Left ventricle myocardium inferior (tissue), 1 donor: ENCODE results near the gene ST6GALNAC4. TPM values are rescaled to one million over a fixed set of nuclear protein-coding genes. Genes with fewer than 3 reads are reported as not detected.
A peak's percentile ranks its signal among the peaks of the same experiment; 100 is the strongest.

Experiments
- DNase-seq: peaks from one replicate; pipeline ENCODE4 v3.0.0-alpha.2; 2020
- H3K27ac ChIP-seq: fragments of 200-600 bp; replicated peaks from 2 replicates; pipeline ENCODE4 v1.8.0; 2021
- H3K27me3 ChIP-seq: fragments of 200-600 bp; 2 replicates; pipeline ENCODE4 v1.8.0; 2021; ENCODE audit warnings: low read depth
- H3K36me3 ChIP-seq: fragments of 200-600 bp; 2 replicates; pipeline ENCODE4 v1.8.0; 2021
- H3K4me1 ChIP-seq: fragments of 200-600 bp; 2 replicates; pipeline ENCODE4 v1.8.0; 2021
- H3K4me3 ChIP-seq: fragments of 200-600 bp; 2 replicates; pipeline ENCODE4 v1.8.0; 2021; ENCODE audit warnings: mild to moderate bottlenecking, moderate library complexity
- H3K9me3 ChIP-seq: fragments of 200-600 bp; replicated peaks from 2 replicates; pipeline ENCODE4 v1.8.0; 2021
- intact Hi-C: fragments of 100-400 bp; cut with micrococcal nuclease; formaldehyde crosslinking; loops from one replicate; pipeline ENCODE4 v1.11.0; 2022
- total RNA-seq: library from RNA; stranded (reverse); fragmentation: NEBNext Ultra II Directional; extraction: Animal tissue kit (Norgen Biotek cat#: 25700); gene quantifications from one replicate; pipeline ENCODE4 v1.2.1, GENCODE V29; 2021
- TF ChIP-seq, protein P1 (sequence below): fragments of 200-600 bp; IDR thresholded peaks from 2 replicates; pipeline ENCODE4 v1.8.0; 2021; ENCODE audit warnings: antibody characterized with exemption, mild to moderate bottlenecking, borderline replicate concordance
- donor health status: DM: no; HTN: yes; CAD: no; lungs with severe emphysema.

The ST6GALNAC4 gene
- total RNA-seq, 1 donor from 2014 or later = 31.3 TPM

DNA sequence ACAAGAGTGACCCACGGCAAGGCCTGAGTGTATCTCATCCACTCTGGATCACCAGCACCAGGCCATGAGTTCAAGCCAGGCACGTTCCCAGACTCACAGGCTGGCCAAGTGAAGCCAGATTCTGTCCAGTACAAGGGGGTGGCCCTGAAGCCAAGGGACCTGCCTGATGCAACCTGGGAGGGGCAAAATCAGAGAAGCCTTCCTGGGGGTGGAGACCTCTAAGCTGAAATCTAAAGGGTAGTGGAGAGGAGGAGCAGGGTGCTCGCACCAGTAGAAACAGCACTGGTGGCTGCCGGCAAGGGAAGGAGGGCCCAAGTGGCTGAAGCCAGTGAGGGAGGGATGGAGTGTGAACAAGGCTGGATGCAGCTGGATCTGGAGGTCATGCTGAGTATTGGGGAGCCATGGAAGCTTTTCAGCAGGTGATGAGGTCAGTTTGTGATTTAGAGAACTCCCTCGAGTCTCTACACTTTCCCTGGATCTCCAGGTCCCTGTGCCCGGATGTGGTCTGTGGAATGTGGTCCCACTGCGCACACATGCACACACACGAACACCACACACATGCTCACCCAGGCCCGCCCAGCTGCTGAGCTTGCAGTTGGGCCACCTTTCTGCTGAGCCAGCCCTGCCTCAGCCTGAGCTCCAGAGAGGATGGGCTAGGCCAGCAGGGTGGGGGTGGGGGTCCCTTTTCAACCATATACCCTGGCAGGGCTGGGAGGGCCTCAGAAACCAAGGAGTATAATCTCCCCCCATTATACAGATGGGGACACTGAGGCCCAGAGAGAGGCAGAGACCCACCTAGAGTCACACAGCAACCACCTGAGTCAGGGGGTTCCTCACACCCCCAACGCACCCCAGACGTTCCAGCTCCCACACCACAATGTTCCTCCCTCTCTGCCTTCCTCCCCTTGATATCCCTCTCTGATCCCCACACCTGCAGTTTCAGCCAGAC is 12.1 kb upstream of the ST6GALNAC4 start:
- H3K4me3 ChIP-seq = no peak overlapping the region
- H3K9me3 ChIP-seq = no peaks in the 10 kb centered on the region
- H3K27ac ChIP-seq = no peak overlapping the region
- TF ChIP-seq, protein P1, sequence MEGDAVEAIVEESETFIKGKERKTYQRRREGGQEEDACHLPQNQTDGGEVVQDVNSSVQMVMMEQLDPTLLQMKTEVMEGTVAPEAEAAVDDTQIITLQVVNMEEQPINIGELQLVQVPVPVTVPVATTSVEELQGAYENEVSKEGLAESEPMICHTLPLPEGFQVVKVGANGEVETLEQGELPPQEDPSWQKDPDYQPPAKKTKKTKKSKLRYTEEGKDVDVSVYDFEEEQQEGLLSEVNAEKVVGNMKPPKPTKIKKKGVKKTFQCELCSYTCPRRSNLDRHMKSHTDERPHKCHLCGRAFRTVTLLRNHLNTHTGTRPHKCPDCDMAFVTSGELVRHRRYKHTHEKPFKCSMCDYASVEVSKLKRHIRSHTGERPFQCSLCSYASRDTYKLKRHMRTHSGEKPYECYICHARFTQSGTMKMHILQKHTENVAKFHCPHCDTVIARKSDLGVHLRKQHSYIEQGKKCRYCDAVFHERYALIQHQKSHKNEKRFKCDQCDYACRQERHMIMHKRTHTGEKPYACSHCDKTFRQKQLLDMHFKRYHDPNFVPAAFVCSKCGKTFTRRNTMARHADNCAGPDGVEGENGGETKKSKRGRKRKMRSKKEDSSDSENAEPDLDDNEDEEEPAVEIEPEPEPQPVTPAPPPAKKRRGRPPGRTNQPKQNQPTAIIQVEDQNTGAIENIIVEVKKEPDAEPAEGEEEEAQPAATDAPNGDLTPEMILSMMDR = no peak
- H3K27me3 ChIP-seq = peaks cover 59% of the 10 kb centered on the region
- no peak for DNase-seq
- intact Hi-C loops = loop anchor here (10.0 kb wide), 2 partner anchors 344 to 424 kb away; no protein-coding TSS in a partner anchor
- no peaks in the 10 kb centered on the region for H3K36me3 ChIP-seq
- H3K4me1 ChIP-seq = peaks cover 37% of the 10 kb centered on the region

DNA sequence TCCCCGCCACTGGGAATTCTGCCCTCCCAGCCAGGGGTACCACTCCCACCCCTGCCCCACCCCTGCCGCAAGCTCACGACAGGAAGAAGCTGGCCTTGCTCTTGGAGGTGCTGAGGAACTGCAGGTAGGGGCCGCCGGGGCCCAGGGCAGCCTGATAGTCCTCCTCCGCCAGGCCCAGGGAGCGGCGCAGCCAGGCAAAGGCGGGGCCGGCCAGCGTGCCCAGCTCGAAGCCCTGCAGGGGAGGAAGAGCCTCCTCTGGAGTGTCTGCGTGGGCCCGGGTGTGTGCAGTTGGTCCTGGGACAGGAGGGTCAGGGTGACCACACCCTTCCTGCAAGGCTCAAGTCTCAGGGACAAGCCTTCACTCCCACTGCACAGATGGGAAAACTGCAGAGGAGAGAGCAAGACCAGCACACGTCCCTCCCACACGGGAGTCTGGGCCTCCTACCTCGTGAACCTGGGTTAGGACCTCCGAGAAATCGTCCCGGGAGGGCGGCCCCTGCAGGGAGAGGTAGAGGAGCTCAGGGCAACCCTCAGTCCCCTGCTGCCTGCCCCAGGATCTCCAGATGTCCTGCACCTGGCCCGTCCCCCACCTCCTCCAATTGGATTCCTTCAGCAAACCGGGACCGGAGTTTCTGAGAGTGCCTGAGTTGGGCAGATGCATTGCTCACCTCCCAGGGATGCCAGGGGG is 11.3 kb upstream of the ST6GALNAC4 start:
- intact Hi-C loops = loop anchor here (10.0 kb wide), 2 partner anchors 343 to 423 kb away; no protein-coding TSS in a partner anchor
- H3K27me3 ChIP-seq = peaks cover 67% of the 10 kb centered on the region
- no peaks in the 10 kb centered on the region for H3K9me3 ChIP-seq
- no peak for DNase-seq
- TF ChIP-seq, protein P1 = no peak
- no peaks in the 10 kb centered on the region for H3K36me3 ChIP-seq
- no peak overlapping the region for H3K27ac ChIP-seq
- peak overlapping the region; percentile 34 for H3K4me3 ChIP-seq
- H3K4me1 ChIP-seq = peaks cover 37% of the 10 kb centered on the region

DNA sequence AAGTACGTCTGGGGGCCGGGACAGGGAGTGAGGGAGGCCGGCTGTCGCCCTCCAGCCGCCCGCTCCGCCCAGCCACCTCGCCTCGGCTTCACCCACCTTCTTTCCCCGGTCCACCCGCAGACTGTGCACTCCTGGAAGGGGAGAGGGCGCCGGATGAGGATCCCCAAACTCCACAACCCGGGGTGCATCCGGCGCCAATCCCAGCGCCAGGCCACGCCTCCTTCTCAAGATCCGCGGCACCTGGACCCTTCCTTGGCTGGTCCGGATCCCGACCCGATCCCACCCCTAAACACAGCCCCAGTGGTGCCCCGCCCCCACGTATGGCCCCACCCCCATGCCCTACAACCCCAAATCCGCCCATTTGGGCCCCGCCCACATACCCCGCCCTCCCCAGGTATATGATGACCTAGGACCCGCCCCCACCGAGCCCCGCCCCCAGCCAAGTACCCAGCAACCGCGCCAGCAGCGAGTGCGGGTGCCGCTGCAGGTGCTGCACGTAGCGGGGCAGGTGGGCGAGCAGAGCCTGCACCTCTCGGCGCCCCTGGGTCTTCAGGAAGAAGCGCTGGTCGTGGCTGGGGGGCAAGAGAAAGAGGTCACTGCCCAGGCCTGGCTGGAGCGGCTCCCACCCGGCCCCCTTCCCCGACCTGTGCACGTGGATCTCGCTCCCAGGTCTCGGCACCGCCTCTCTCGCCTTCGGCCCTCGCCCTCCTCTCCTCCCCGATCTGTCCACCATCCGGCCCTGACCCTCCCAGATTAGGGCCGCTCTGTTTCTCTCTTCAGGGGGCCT is 10.6 kb upstream of the ST6GALNAC4 start:
- Histone ChIP-seq H3K27me3 (peaks cover 68% of the 10 kb centered on the region), H3K27ac (no peak overlapping the region)
- intact Hi-C loops = loop anchor here (10.0 kb wide), 2 partner anchors 343 to 423 kb away; no protein-coding TSS in a partner anchor

DNA sequence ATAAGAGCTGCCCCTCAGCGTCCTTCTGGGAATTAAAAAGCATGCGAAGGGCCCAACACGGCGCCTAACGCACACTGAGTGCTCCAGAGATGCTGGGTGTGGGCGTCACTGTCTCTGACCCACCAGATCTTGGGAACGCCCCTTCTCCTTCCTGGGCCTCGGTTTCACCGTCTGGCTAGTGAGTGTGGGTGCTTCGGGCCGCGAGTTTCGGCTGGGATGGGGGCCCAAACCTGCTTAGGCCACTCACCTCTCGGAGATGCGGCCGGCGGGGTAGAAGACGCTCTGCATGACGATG is 10.0 kb upstream of the ST6GALNAC4 start:
- Histone ChIP-seq H3K4me1 (peaks cover 40% of the 10 kb centered on the region), H3K36me3 (no peaks in the 10 kb centered on the region), H3K4me3 (peak overlapping the region; percentile 34), H3K27me3 (peaks cover 73% of the 10 kb centered on the region), H3K9me3 (no peaks in the 10 kb centered on the region), H3K27ac (no peak overlapping the region)
- no peak for DNase-seq
- TF ChIP-seq, protein P1 = no peak
- intact Hi-C loops = loop anchor here (10.0 kb wide), 2 partner anchors 342 to 422 kb away; no protein-coding TSS in a partner anchor

More for the DNA sequence above, 10.6 kb upstream of the ST6GALNAC4 start:
- no peak for DNase-seq
- Histone ChIP-seq H3K9me3 (no peaks in the 10 kb centered on the region), H3K4me3 (peak overlapping the region; percentile 34), H3K4me1 (peaks cover 37% of the 10 kb centered on the region), H3K36me3 (no peaks in the 10 kb centered on the region)
- TF ChIP-seq, protein P1 = no peak
